ENCODE data around the gene CLASP1. TPM values are rescaled to one million over a fixed set of nuclear protein-coding genes. Genes with fewer than 3 reads are reported as not detected.

The CLASP1 gene
- total and polyA plus RNA-seq, 11 donors: 16.0 to 84.5 (median 60.2) TPM

DNA sequence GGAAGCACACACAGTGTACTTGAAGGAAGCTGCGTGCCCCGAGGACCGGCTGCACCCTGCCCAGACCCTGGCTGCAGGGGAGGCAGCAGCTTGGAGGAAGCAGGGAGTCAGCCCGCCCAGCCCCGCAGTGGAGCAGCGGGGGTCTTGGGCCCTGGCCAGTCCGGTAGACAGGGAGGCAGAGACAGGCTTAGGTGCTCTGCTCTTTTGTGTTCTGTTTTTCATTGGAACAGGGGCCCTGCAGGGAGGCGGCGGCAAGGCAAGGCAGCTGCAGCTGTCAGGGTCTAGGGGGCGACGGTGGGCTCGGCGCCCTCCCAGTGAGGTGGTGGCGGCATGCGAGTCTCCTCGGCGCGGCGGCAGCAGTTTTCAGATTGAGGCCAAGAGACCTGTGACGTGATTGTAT lies 311.0 kb downstream of the CLASP1 start:
- H3K9me3 ChIP-seq: no peaks in the 10 kb centered on the region
- intact Hi-C loops (cut with DNase I): loop anchor here in 1 of 10 donors (10.0 kb wide), 1 partner anchor 633 kb away; no protein-coding TSS in a partner anchor
- H3K4me1 ChIP-seq: peaks cover 0 to 10% (median 0%) of the 10 kb centered on the region in 12 donors
- ATAC-seq: no peak
- H3K36me3 ChIP-seq: peaks cover 0 to 56% (median 48%) of the 10 kb centered on the region in 9 donors
- no peak overlapping the region for H3K27ac ChIP-seq
- H3K27me3 ChIP-seq: no peaks in the 10 kb centered on the region
- TF ChIP-seq POLR2A (IDR thresholded peaks at IDR 0.05): no peak
- TF ChIP-seq, protein P1, sequence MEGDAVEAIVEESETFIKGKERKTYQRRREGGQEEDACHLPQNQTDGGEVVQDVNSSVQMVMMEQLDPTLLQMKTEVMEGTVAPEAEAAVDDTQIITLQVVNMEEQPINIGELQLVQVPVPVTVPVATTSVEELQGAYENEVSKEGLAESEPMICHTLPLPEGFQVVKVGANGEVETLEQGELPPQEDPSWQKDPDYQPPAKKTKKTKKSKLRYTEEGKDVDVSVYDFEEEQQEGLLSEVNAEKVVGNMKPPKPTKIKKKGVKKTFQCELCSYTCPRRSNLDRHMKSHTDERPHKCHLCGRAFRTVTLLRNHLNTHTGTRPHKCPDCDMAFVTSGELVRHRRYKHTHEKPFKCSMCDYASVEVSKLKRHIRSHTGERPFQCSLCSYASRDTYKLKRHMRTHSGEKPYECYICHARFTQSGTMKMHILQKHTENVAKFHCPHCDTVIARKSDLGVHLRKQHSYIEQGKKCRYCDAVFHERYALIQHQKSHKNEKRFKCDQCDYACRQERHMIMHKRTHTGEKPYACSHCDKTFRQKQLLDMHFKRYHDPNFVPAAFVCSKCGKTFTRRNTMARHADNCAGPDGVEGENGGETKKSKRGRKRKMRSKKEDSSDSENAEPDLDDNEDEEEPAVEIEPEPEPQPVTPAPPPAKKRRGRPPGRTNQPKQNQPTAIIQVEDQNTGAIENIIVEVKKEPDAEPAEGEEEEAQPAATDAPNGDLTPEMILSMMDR (IDR thresholded peaks at IDR 0.05): no peak
- 77 to 86% (median 82%) methylated on average over 8 to 20 of the region's 20 CpGs for WGBS, 4 donors
- no peak for DNase-seq
- no peak overlapping the region for H3K4me3 ChIP-seq

DNA sequence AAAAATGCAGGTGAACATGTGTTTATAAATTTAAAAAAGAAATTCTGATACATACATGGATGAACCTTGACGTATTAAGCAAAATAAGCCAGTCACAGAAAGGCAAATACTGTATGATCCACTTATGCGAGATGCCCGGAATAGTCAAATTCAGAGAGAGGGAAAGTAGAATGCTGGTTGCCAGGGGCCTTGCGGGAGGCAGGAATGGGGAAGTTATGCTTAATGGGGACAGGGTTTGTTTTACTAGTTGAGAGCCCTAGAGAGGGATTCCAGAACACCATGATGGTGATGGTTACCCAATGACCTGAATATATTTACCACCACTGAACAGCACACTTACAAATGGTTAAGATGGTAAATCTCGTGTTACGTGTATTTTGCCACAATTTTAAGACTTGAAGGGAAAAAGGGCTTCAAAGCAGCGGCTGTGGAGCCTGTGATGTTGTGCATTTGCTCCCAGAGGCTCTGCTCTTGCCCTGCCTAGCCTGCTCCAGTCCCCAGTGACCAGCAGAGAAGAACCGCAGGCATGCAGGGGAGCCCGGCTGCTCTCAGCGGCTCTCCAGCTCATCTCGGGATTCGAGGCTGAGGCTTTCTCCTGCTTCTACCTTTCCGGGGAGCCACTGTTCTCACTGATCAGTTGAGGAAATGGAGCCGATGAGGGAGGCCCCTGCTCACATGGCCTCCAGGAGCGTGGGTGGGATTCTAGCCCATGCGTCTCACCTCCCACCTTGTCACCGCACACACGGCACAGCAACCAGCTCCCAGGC lies 312.6 kb downstream of the CLASP1 start:
- H3K27me3 ChIP-seq: no peaks in the 10 kb centered on the region
- H3K9me3 ChIP-seq: no peaks in the 10 kb centered on the region
- no peak for ATAC-seq
- intact Hi-C loops (cut with DNase I): loop anchor here in 1 of 10 donors (10.0 kb wide), 1 partner anchor 632 kb away; no protein-coding TSS in a partner anchor
- no peak for TF ChIP-seq POLR2A (IDR thresholded peaks at IDR 0.05)
- TF ChIP-seq, protein P1 (IDR thresholded peaks at IDR 0.05): no peak
- H3K4me1 ChIP-seq: peaks cover 0 to 10% (median 0%) of the 10 kb centered on the region in 12 donors
- H3K36me3 ChIP-seq: peaks cover 0 to 40% (median 36%) of the 10 kb centered on the region in 9 donors
- no peak overlapping the region for H3K4me3 ChIP-seq
- 88 to 92% (median 89%) methylated on average over 18 of the region's 18 CpGs for WGBS, 4 donors
- DNase-seq: no peak
- no peak overlapping the region for H3K27ac ChIP-seq

DNA sequence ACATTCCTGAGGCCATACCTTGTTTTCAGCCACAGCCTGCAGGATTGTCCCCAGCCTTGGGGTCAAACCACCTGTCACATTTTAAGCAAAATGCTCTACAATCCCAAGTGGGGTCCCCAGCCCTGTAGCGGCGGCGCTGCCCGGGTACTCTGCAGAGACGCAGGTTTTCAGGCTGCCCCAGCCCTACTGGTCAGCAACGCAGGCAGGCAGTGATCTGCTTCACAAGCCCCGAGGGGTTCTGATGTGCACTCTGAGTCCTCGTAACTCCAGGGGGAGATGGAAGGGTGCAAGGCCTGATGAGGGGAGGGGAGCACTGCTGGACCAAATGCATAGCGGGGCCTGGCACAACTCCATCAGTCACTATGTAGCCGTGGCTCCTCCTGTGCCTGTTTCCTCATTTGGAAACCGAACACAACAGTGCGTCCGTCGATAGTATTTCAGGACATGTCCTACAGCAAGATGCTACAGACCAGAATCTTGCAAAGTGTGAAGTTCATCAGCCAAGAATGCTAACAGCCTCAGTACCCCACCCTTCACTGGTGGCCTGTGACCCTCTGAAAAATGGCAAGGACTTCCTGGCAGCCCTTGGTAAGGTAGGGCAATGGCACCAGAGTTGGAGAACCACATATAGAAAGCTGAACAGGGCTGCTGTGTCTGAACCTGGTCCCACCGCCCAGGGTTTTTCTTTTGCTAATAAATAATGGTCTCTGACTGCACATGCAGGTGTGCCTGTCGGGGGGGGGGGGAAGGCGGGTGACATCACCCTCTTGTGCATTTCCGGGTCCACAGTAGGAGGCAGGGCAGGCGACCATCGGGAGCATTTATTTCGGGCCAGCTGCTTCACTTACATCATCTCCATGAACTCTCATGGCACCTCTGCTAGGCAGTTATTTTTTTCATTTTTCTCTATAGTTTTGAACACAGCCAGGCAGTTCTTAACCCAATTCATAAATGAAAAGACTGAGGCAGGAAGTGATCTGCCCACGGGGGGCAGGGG lies 313.7 kb downstream of the CLASP1 start:
- H3K27ac ChIP-seq: no peak overlapping the region
- intact Hi-C loops (cut with DNase I): loop anchor here in 1 of 10 donors (10.0 kb wide), 1 partner anchor 631 kb away; no protein-coding TSS in a partner anchor

More for the DNA sequence above, 313.7 kb downstream of the CLASP1 start:
- TF ChIP-seq, protein P1 (IDR thresholded peaks at IDR 0.05): no peak
- TF ChIP-seq POLR2A (IDR thresholded peaks at IDR 0.05): no peak
- Histone ChIP-seq H3K9me3 (no peaks in the 10 kb centered on the region), H3K4me3 (no peak overlapping the region), H3K4me1 (peaks cover 0 to 10% (median 0%) of the 10 kb centered on the region in 12 donors), H3K27me3 (no peaks in the 10 kb centered on the region), H3K36me3 (peaks cover 0 to 30% (median 27%) of the 10 kb centered on the region in 9 donors)
- ATAC-seq (peak in 2 of 4 donors; percentile 8 to 38), DNase-seq (no peak)
- 53 to 64% (median 61%) methylated on average over 21 to 22 of the region's 22 CpGs for WGBS, 4 donors

Measured in heart left ventricle (tissue), 16 donors.